Stimulated activated CD4-positive, alpha-beta T cell treated with anti-CD3 and anti-CD28 coated beads, Interleukin-4, amount 100 ng/mL, for 1 hour (primary cell): ENCODE results near the gene POLD2.
"Not testable (repeated sequence)": the region's sequence is repeated elsewhere in the genome, so short reads cannot be mapped to it uniquely, and the experiment has no call there.

ENCODE experiments used
- DNase-seq: peaks from one replicate; pipeline ENCODE4 v3.0.0-alpha.2; 2020

POLD2 gene

DNA sequence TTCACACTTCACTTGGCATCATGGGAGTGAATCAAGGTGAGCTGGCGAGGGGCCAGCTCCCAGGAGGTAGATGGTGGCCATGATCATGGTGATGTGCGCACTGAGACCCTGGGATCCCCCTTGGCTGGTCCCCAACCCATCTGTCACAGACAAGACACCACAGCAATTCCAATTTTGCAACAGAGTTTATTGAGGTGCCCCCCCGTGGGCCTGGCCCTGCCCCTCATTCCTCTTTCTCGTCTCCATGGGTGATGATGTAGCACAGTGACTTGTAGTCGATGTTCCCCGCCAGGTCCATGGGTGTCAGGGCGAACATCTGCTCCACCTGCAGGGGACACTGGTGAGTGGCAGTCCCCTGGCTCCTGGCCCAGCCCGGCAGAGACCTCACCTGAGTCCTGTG, 15.3 kb upstream of the POLD2 start:
- no peak for DNase-seq

DNA sequence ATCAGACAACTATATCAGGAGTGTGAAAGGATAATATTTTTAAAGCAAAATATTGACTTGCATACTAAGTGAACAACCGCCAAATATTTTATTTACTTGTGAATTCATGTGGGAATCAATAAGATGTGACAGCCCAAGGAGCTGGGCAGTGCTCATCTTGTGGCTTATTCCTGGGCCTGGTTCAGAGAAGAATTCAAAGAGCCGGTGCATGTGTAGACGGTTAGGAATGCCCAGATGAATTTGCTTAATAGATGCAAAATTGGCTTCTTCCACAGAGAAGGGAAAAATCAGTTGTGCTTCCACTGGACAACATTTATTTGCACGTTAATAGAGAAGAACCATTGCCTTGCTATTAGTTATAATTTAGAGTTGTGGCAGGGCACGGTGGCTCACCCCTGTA, 13.4 kb upstream of the POLD2 start:
- DNase-seq, result no peak

DNA sequence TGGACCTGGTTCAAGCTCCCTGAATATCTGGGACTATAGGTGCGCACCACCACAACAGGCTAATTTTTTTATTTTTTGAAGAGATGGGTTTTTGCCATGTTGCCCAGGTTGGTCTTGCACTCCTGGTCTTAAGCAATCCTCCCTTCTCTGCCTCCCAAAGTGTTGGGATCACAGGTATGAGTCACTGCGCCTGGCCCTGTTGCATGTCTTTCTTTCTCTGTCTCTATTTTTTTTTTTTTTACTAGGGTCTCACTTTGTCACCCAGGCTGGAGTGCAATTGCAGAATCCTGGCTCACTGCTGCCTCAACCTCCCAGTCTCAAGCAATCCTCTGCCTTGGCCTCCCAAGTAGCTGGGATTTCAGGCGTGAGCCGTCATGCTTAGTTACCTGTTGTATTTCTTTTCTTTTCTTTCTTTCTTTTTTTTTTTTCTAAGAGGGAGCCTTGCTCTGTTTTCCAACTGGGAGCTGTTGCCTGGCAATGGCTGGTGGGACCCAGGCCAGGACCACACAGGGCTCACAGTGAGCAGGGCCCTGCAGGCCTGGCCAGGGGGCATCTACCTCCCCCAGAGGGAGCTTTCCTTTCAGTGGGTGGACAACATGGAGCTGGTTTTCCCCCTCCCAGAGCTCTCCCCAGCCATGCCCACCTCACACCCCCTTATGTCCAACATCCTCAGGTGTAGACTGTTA, 11.7 kb upstream of the POLD2 start:
- DNase-seq, result no peak

DNA sequence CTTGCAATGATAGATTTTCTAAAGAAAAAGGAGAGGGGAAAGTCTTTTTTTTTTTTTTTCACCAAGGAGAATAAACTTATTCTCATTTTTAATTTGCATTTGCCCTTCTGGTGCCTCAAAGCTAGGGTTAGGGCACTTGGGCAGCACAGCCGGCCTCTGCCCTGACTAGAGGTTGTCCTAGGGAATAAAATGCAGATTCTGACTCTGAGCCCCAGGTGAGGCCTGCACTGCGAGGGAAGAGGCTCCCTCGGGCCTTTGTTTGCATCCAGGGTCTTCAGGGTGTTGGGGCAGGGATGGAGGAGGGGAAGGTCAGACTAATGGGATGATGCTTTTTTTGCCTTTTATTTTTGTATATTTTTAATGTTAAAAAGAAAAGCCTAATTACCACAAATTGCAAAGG, 9.9 kb upstream of the POLD2 start:
- no peak for DNase-seq

DNA sequence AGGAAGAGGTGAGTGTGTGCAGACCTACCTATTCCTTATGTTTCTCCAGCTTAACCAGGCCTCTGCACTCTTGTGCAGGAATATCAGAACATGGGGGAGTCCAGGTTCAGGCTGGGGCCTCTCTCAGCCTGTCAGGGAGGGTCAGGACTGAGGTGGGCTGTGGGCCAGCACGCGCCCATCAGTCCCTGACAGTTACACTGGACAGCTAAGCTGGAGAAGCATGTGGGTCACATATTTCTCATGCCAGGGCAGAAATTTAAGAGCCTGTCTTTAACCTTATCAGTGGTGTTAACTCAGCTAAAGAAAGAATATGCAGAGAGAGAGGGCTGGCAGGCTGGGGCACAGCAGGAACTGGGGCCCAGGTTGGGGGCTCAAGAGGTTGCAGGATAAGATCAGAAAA, 8.7 kb upstream of the POLD2 start:
- no peak for DNase-seq

DNA sequence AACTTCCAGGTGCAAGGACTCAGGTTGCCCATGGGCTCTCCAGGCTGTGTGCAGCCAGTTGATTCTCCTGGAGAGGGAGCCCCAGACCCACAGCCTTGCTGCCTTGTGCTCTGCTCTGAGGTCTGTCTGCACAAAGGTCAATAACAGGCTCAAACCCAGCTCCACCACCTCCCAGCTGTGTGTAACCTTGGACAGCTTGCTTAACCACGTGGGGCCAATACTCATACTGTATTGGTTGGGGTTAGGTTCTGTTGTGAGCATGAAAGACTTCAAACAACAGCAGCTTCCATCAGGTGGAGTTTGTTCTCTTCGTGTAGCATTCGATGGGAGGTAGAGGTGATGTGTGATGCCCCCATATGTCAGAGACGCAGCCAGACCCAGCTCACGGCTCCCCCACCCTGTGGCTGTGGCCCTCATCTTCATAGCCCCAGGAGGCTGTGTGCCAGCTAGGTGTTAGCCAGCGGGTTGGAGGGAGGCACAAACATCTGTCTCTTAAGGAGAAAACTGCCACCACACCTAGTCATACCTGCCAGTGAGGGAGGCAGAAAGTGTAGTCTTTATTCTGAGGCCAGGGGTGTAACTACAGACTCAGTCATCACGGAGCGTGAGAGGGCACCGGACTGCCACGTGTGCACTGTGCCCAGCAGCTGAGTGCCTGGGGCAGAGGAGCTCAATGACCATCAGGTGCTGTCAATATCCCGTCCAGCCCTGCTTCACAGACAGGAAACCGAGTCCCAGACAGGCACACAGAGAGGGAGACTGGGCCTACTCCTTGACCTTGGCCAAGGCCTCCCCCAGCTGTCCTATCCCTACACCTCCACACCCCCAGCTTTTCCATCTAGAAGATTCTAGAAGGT, 8.1 kb upstream of the POLD2 start:
- no peak for DNase-seq

DNA sequence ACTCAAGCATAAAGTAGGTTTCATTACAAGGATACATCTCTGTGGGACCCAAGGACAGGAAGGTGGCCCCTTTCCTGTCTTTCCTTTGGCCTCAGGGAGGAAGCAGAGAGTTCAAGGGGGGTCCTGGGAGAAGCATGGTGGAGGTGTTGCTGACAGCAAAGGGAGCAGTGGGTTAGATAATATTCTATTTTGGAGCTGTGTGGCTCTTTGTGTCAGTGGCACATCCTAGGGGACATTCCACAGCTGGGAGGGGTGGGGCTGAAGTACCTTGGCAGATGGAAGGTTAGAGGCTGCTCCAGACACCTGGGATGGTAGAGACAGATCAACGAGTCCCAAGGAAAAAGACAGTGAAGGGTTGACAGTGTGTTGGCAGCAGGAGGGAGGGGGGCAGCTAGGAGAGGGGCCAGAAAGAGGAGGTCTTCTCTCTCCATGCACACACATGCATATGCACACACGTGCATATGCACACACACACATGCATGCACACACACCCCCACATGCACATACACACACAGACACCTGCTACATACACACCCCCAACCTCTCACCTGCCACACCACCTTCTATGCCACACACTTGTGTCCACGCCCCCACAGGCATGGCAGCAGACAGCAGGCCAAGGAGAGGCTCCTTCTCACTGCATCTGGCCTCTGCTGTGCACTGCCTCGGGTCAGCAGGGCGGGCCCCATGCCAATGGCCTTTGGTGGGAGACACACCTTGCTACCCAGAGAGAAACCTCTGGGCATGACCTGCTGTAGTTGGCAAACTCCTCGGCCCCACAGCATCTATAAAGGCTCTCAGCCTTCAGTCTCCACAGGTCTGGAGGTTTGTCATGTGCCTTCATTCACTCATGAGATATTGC, 5.6 kb upstream of the POLD2 start:
- DNase-seq, result no peak

DNA sequence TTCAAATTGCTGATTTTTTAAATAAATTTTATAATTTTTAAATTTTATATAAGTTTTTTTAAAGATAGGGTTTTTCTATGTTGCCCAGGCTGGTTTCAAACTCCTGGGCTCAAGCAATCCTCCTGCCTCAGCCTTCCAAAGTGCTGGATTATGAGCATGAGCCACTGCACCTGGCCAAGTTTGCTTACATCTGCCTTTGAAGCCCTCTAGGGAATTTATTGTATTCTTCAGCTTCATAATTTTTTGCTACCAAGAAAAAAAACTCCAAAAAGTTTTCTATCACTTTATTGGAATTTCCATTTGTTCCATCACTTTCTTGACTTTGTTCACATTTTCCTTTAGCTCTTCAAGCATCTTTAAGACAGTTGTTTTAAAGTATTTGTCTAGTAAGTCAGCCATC, 3.8 kb upstream of the POLD2 start:
- no peak for DNase-seq

DNA sequence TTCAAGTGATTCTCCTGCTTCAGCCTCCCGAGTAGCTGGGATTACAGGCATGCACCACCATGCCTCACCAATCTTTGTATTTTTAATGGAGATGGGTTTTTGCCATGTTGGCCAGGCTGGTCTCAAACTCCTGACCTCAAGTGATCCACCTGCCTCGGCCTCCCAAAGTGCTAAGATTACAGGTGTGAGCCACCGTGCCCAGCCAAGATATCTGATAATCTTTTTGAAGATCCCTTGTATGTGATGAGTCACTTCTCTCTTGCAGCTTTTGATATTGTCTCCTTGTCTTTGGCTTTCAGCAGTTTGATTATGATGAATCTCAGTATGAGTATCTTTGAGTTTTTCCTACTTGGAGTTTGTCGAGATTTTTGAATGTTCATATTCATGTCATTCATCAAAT, 3.2 kb upstream of the POLD2 start:
- DNase-seq, result not testable (repeated sequence)

DNA sequence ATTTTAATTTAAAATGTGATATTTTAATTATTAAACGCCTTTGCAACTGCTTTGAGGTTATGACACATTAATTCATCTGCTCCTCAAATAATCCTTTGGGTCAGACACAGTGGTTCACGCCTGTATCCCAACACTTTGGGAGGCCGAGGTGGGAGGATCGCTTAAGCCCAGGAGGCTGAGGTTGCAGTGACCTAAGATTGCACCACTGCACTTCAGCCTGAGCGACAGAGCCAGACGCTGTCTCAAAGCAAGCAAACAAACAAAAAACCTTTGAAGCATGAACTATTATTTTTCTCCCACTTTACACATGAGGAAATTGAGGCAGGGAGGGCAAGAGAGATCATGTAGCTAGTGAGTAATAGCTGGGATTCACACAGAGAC, 1.5 kb upstream of the POLD2 start:
- DNase-seq, result no peak

DNA sequence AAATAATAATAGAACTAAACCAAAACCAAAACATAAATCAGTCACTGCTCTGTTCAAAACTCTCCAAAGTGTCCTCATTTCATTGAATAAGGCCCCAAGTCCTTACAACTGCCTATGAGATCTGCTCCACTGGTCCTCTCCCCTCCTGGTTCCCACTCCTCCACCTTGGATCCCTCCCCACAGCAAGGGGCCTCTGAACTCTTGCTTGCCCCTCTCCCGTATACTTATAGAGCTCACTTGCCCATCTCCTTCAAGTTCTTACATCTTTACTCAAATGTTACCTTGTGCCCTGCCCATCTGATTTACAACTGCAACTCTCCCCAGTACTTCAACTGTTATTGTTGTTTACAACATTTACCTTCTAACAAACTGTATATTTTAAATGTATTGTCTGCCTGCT, 819 bp downstream of the POLD2 start:
- DNase-seq, result no peak

DNA sequence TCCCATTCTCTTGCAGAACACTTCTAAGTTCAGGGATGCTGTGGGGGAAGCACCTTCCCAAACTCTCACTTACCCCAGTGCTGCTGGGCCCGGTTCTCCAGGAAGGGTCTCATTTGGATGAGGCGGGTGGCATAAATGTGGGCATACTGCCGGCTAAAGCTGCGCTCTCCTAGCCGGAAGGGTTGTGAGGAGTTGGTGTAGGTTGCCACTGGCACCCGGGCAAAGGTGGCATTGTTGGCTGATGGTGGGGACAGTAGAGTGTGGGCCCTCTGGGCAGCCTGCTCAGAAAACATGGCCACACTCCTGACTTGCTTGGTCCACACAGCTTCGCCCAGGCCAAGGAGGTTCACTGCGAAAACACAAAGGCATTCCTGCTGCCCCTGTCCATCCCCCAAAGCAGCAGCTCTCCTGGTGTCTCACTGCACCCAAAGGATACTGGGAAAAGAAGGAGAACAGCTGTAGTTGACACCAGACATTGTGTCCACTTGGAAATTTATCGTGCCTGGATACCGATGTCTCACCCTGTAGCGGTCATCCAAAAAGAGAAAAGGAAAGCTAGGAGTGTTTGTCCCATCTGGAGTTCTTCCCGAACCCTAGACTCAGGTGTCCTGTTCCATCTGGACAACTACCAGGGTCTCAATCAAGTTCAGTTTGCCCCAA, 1.5 kb downstream of the POLD2 start:
- DNase-seq, result no peak

DNA sequence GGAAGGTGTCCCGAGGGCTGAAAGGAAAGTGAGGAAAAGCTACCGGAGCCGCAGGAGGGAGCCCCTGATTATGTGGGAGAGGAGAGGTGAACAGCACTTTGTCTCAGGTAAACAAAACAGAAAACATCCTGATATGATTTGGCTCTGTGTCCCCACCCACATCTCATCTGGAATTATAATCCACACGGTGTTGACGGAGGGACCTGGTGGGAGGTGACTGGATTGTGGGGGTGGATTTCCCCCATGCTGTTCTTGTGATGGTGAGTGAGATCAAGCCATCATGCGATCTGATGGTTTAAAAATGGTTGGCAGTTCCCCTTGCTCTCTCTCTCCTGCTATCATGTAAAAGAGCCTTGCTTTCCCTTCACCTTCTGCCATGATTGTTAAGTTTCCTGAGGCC, 3.0 kb downstream of the POLD2 start:
- no peak for DNase-seq

DNA sequence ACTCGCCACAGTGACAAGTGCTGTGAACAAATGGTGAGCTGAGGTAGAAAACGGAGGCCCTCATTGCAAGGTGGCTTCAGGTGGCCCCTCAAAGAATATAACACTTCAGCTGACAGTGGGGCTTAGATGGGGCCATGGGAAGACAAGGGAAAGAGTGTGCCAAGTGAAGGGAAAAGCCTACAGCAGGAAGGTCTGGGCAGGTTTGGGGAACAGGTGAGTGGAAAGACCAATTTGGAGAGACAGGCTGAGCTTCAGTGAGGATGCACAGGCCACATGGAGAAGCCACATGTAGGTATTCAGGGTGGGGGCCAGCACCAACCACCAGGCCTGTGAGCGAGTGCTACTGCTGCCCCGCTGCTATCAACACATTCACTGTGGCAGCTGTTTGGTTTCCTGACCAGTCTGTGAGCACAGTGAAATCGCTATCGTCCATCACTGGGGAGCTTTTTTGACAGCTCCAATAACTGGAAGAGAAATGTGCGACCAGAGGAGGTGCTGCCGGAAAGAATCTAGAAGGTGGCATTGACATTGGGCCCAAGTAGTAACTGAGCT, 3.4 kb downstream of the POLD2 start:
- DNase-seq, result no peak

DNA sequence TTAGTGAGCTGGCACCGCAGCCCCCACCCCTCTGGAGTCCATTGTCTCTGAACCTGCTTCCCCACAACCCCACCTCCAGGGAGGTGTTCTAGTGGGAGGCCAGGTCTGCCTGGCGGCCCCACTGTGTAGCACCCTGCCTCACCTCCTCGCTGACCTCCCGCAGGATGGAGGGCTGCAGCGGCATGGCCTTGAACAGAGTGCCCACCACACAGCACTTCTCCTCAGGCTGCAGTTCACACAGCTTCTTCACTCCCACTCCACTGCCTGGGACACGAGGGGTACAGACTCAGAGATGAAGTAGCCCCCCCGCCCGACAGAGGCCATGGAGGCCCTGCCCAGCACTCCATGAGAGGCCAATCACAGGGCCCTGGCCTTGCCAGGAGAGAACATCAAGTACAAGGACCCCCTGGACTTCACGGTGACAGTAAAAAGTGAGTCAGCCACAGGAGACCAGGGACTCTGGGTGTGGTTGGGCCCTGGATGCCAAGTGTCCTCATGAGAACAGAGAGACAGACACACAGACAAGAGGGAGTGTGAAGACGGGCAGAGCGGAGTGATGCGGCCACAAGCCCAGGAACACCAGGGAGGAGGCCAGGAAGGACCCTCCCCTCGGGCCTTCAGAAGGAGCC, 5.4 kb downstream of the POLD2 start:
- no peak for DNase-seq

DNA sequence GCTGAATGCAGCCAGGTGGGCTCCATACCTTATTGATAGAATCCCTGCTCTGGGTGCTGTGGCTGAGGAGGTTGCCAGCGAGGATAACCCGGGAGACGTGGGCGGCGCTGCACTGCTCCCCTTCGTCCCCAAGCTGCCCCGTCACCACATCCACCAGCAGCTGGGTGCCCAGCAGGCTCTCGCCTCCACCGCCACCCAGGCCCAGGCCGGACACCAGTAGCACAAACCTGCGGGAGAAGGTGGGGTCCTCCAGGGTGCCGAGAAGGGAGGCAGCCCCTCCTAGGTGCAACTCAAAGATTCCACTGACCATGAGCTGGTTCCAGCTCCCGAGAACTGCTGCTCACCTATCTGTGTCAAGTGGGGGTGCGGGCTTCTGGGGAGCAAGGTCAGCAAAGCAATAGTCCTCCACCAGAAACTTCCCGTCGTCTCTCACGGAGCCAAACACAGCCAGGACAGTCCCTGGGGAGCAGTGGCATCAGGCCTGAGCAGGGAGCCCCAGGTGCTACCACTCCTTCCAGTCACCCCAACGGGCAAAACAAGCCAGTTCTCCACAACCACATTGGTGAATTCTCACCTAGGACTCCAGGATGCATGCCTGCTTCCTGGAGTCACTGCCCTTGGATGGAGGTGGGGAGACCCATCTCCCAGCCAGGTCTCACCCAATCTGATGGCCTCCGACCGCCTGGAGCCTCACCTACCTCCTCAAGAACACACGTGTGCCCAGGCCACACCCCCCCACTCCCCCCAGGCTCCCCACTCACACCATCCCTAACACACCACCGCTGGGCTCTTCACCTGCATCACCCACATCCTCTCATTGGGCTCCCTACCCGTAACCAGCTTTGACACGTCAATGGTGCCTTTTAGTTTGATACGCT, 6.3 kb downstream of the POLD2 start:
- DNase-seq, result no peak

DNA sequence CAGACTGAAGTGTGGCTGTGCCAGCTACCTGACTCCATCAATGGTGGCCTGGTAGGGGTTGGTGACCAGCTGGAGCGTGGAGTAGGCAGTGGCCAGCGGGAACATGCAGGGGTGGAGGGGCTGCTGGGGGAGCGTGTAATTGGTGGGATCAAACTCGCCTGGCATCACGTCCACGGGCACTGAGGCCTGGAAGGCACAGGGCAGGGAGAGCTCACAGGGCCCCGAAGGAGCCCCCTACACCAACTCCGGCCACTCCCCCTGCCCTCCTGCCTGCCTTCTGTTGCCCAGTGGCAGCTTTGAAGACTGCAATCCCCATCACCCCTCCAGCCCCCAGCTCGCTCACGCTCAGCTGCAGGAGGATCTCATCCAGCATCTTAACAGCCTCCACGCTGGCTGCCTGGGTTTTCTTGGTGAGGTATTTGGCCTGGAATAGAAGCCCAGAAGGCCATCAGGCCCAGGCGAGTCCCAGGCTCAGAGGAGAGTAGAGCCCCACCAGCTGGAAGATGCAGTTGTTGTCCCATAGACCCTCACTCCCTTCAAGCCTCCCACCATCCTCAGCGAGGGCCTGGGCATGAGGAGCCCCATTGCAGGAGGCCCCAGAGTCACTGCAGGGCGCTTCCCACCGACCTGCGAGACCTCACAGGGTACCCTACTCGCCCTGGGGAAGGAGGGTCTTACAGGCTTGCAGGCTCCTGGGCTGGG, 7.1 kb downstream of the POLD2 start:
- DNase-seq, result no peak

DNA sequence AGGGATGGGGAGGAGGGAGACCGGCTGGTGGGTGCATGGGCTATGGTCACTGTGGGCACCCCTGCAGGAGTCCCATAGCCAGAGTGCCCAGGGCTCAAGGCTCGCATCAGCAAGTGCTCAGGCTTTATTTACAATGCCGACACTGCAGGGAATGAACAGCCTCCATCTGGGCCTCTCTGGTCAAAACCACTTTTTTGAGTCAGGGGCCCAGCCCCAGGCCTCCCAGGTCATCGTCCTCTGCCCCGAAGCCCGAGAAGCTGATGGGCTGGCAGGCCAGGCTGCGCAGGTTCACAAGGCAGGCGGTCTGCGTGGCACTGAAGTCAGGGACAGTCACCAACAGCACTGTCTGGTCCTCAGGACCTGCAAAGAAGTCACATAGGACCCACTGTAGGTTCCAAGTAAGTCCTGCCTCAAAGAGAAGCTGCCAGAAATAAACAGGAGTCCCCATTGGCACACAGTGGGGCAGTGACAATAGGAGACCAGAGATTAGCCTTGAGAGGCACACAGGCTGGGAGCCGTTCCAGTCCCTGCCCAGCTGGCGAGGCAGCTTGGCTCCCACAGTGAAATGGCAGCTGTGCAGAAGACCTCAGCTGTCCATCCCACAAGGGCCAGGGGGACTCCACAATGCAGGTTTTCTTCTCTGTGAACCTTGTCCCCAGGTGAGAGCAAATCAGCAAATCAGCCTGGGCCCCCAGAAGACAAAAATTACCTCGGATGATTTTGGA, 8.6 kb downstream of the POLD2 start:
- no peak for DNase-seq

DNA sequence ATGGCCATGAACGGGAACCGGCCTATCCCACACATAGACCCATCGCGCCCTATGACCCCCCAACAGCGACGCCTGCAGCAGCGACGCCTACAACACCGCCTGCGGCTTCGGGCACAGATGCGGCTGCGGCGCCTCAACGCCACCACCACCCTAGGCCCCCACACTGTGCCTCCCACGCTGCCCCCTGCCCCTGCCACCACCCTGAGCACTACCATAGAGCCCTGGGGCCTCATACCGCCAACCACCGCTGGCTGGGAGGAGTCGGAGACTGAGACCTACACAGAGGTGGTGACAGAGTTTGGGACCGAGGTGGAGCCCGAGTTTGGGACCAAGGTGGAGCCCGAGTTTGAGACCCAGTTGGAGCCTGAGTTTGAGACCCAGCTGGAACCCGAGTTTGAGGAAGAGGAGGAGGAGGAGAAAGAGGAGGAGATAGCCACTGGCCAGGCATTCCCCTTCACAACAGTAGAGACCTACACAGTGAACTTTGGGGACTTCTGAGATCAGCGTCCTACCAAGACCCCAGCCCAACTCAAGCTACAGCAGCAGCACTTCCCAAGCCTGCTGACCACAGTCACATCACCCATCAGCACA, 9.5 kb downstream of the POLD2 start:
- no peak for DNase-seq
